Umbilical cord (tissue), 2 donors: ENCODE measurements around the gene ZFAND3. TPM values are rescaled to one million over a fixed set of nuclear protein-coding genes. Genes with fewer than 3 reads are reported as not detected.
"Not testable (repeated sequence)": the region's sequence is repeated elsewhere in the genome, so short reads cannot be mapped to it uniquely, and the experiment has no call there.

ENCODE experiments used
- DNase-seq: peaks from one replicate; pipeline ENCODE4 v3.0.0-alpha.2; 2015; ENCODE audit warnings: low spot score
- total RNA-seq: library from RNA; depleted of rRNA; stranded (reverse); fragments of >200 nt; gene quantifications from one replicate; pipeline ENCODE4 v1.2.3, GENCODE V29; 2014; ENCODE audit warnings: low replicate concordance; ENCODE audit not compliant: insufficient read depth

The ZFAND3 gene
- total RNA-seq, 1 donor from 2014 or later: 42.9 TPM

GRCh38 chr6:38088829-38089228, 269.3 kb downstream of the ZFAND3 start:
- no peak for DNase-seq

DNA sequence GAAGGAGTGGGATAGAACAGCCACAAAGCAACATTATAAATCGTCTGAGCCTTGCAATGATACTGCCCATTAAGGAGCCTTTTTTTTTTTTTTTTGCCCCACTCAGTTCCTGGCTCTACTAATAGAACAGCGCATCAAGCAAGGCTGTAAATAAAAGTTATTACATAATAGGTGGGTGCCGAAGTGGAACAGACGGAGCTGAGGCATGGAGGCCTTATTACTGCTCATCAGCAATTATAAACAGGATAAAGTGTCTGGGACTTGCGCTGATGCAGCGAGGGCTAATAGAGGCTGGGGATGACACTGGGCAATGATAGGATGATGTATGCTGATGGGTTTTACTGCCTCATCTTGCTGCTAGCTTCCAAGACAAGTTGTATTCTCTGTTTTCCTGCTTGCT, 272.1 kb downstream of the ZFAND3 start:
- DNase-seq: no peak

- no peak for DNase-seq
Observed at GRCh38 chr6:38092465-38092864, 272.9 kb downstream of the ZFAND3 start.

- DNase-seq: no peak
Observed at GRCh38 chr6:38092964-38093363, 273.4 kb downstream of the ZFAND3 start.

DNA sequence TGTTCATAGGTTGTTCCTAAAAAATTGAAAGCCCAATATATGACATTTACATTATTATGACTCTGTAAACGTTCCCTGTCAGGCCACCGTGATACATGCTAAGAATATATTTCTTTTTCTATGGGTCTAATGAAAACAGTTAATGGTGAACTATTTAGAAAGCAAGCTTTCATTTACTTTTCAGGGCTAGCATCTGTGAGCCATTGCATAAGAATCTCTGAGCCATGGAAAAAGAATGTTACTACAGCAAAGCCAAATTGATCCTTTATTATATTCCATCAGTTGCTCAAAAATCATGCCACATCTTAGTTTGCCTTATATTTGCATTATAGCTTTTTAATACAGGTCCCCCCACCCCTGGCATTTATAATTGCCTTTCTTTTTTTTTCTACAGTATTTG, 275.5 kb downstream of the ZFAND3 start:
- no peak for DNase-seq

GRCh38 chr6:38099221-38099620, 279.7 kb downstream of the ZFAND3 start:
- DNase-seq: no peak

DNA sequence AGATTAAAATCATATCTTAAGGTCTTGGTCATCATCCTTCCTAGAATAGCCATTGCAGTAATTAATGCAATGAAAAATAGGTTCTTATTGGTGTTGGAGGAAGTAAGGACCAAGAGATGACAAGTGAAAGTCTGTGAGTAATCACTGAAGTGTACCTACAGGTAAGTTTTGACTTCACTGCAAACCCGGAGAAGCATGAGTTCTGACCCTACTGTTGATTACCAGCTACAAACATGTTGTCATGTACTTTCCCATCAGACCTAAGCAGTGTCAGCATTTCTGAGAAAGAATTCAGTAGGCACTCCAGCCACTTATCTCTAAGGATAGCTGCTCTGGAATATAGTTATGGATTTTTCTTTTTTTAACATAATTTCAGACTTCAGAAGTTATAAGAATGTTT, 280.9 kb downstream of the ZFAND3 start:
- no peak for DNase-seq

- DNase-seq: peak; percentile 13
Observed at GRCh38 chr6:38103921-38104320, 284.4 kb downstream of the ZFAND3 start.

DNA sequence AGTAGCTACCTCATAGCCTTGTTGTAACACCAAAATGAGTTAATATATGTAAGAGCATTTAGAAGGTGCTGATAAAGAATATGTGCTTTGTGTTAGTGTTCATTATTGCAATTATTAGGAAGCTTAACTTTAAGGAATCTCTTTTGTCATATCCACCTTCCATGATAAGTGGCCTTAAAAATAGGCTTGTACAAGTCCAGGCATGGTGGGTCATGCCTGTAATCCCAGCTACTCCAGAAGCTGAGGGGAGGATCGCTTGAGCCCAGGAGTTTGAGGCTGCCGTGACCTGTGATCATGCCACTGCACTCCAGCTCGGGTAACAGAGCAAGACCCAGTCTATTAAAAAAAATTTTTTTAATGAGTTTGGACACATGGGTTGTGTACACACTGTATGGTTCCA, 285.5 kb downstream of the ZFAND3 start:
- DNase-seq: no peak

- DNase-seq: no peak
Observed at GRCh38 chr6:38107073-38107472, 287.5 kb downstream of the ZFAND3 start.

DNA sequence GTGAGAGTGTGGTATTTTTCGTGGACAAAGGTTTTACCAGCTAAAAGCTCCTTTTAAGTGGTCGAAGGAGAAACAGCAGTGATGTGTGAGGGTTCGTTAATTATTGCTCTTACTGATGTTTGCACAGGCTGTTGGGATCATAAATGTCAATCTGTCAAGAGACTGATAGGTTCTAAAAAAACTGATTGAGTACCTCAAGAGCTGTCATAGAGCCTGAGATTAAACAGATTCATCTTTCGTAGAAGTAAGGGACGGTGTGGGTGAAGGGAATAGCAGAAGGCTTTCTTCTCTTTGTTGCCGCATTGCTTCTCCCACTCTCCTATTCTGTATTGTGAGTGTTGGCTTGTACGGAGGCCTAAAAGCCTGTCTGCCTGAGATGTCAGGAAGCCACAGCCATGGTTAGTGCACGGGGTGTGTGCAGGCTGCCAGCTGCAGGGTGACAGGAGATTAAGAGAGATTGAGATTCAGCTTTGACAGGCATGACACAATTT, 291.0 kb downstream of the ZFAND3 start:
- DNase-seq: peak; percentile 36

- DNase-seq: no peak
Observed at GRCh38 chr6:38112181-38112580, 292.7 kb downstream of the ZFAND3 start.

DNA sequence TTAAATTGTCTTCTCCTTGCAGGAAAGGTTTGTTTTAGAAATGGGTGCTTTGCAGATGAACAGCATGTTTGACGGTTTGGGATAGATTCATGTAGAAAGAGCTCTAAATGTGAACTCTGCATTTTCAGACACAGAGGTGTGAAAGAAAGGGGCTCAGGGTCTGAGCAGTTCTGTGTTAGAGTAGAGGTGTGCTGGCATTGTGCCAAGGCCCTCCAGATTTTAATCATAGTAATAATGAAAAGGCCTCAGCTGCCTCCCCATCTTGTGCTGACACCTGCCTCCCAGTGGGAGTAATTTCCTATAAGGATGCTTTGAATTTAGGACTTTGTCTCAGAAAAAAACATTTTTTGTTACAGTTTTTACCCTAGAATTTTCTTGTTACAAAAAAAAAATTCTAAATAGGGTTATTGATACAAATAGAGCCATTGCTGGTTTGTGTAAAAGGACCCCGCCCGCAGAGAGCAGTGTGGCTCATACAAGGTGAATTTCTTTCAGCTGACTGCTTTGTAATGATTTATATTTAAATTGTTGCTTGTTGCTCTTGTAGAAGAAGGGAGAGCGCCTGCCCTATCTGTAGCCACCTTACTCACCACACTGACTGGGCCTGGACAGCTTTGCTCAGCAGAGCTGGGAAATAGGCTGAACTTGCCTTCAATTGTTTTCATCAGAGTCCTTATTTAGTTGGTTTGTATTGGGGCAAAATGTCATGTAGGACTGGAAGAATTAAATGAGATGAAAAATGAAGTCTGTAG, 294.5 kb downstream of the ZFAND3 start:
- DNase-seq: no peak

GRCh38 chr6:38114976-38115625, 295.6 kb downstream of the ZFAND3 start:
- DNase-seq: no peak

DNA sequence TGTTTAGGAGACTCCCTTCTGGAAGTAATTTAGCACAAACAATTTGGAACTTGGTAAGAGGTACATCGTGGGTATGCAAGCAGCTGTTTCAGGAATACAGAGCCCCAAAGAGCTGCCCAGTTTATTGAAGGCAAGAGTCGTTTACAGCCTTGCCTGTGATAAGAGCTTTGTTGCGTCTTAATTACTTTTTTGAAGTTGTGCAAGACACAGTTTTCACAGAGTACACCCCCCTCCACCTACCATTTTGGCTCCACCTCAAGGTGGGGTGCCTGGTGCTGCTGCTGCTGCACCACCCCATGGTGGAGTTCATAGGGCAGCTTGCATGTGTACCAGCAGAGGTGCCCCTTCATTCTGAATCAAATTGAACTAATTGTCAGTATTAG, 296.1 kb downstream of the ZFAND3 start:
- no peak for DNase-seq

DNA sequence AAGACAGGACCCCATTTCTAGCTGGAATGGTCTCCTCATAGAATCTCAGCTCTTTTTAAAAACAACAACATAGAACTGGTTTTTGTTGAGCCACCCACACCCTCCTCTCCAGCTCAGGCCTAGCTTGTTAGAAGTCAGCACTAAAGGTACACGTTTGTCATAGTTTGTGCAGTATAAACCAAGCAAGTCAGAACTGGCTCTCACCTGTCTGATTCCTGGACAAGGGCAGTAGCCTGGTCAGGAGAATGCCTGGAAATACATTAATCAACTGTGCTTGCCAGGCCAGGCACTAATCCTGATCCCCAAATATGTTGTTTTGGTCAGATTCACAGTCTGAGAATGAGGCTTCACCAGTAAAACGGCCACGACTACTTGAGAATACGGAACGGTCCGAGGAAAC, 296.7 kb downstream of the ZFAND3 start:
- peak; percentile 6 for DNase-seq

- no peak for DNase-seq
Observed at GRCh38 chr6:38117281-38117680, 297.8 kb downstream of the ZFAND3 start.

DNA sequence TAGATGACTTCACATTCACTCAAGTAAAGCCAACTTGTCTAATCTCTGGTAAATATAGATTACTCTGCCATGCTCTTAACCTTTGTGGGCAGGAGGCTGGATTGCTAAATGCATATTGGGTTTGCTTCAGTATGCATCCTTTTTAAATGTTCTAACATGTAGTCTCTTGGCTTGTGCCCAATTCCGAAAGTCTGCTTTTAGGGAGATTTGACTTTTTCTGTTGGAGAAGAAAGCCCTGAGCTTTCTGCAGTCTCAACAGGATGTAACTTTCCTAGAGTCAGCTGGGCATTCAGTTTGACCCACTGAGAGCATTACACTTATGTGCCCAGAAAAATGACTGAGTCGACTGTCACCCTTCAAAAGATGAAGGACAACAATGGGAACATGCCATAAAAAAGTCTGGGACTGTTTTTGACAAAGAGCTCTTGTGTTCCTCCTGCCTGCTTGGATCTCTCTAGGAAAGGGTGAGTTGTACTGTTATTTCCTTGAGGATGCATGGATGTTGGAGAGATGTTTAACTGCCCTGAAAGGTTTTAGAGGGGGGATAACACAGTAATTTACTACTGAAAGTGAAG, 299.4 kb downstream of the ZFAND3 start:
- peak; percentile 79 for DNase-seq

- DNase-seq: peak; percentile 20
Observed at GRCh38 chr6:38119516-38119915, 300.0 kb downstream of the ZFAND3 start.

- not testable (repeated sequence) for DNase-seq
Observed at GRCh38 chr6:38124224-38124926, 304.8 kb downstream of the ZFAND3 start.

- DNase-seq: no peak
Observed at GRCh38 chr6:38127284-38127683, 307.8 kb downstream of the ZFAND3 start.

- peak; percentile 26 for DNase-seq
Observed at GRCh38 chr6:38131527-38131965, 312.0 kb downstream of the ZFAND3 start.
